Neutrophil (primary cell): ENCODE results near the gene UBE4B.

Source experiments
- H3K27ac ChIP-seq: fragments of 200-600 bp; sonication (generic); 2 replicates; pipeline ENCODE4 v1.5.1; 2016; ENCODE audit warnings: mild to moderate bottlenecking, moderate library complexity
- H3K27me3 ChIP-seq: fragments of 200-600 bp; sonication (generic); 2 replicates; pipeline ENCODE4 v1.6.0; 2016; ENCODE audit warnings: mild to moderate bottlenecking
- H3K36me3 ChIP-seq: fragments of 200-600 bp; sonication (generic); 2 replicates; pipeline ENCODE4 v1.5.1; 2017
- H3K4me1 ChIP-seq, 2 experiments: fragments of 200-600 bp in 1 of 2; sonication (generic) in 1 of 2; 1 replicate in 1 of 2; 2 replicates in 1 of 2; pipeline versions ENCODE4 v1.5.1 to v1.6.1; 2013 to 2016; ENCODE audit warnings: low read depth in 1 of 2, low read length in 1 of 2, mild to moderate bottlenecking in 1 of 2, moderate library complexity in 1 of 2; ENCODE audit not compliant: control insufficient read depth in 1 of 2, insufficient read depth in 1 of 2
- H3K4me3 ChIP-seq, 2 experiments: fragments of 200-600 bp in 1 of 2; sonication (generic) in 1 of 2; 1 replicate in 1 of 2; 2 replicates in 1 of 2; pipeline ENCODE4 v1.5.1; 2013 to 2016; ENCODE audit warnings: low read depth in 1 of 2, low read length in 1 of 2, mild to moderate bottlenecking in 1 of 2, moderate library complexity in 1 of 2
- H3K9me3 ChIP-seq: fragments of 200-600 bp; sonication (generic); 2 replicates; pipeline ENCODE4 v1.5.1; 2016
- TF ChIP-seq, protein P1 (sequence below): fragments of 200-600 bp; sonication (generic); IDR thresholded peaks from 2 replicates; pipeline ENCODE4 v1.5.1; 2016; ENCODE audit warnings: antibody characterized with exemption

UBE4B gene

DNA sequence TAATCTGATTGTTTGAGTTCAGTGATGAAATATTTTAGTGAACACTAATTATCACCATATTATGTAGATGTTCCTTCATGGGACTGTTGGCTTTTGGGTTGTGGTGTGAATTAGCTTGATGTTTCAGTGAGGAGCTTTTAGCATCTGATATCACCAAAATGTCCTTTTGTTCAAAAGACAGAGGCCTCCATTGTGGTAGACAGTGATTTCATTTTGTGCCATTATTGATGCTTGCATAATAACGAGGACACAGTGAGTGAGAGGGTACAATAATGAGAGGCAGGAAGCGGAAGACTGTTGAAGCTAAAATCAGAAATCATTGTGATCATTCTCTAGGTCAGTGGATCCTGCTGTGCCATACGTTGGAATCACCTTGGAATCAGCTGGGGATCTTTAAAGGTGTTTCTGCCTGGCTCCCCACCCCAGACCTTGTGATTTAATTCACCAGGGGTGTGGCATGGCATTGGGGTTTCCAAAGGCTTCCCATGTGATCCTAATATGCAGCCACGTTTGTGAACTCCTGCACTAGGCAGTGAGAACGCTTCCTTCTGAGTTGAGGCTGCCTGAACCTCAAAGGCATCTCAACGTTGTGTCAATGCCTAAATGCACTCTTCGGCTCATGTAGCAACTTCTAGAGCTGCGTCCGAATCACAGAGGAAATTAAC is 95.5 kb downstream of the UBE4B start:
- H3K4me1 ChIP-seq, result no peaks in the 10 kb centered on the region
- H3K4me3 ChIP-seq, result no peak overlapping the region
- H3K9me3 ChIP-seq, result no peaks in the 10 kb centered on the region
- no peak overlapping the region for H3K27ac ChIP-seq
- TF ChIP-seq, protein P1, sequence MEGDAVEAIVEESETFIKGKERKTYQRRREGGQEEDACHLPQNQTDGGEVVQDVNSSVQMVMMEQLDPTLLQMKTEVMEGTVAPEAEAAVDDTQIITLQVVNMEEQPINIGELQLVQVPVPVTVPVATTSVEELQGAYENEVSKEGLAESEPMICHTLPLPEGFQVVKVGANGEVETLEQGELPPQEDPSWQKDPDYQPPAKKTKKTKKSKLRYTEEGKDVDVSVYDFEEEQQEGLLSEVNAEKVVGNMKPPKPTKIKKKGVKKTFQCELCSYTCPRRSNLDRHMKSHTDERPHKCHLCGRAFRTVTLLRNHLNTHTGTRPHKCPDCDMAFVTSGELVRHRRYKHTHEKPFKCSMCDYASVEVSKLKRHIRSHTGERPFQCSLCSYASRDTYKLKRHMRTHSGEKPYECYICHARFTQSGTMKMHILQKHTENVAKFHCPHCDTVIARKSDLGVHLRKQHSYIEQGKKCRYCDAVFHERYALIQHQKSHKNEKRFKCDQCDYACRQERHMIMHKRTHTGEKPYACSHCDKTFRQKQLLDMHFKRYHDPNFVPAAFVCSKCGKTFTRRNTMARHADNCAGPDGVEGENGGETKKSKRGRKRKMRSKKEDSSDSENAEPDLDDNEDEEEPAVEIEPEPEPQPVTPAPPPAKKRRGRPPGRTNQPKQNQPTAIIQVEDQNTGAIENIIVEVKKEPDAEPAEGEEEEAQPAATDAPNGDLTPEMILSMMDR, result no peak
- peaks cover 81% of the 10 kb centered on the region for H3K36me3 ChIP-seq
- no peaks in the 10 kb centered on the region for H3K27me3 ChIP-seq

DNA sequence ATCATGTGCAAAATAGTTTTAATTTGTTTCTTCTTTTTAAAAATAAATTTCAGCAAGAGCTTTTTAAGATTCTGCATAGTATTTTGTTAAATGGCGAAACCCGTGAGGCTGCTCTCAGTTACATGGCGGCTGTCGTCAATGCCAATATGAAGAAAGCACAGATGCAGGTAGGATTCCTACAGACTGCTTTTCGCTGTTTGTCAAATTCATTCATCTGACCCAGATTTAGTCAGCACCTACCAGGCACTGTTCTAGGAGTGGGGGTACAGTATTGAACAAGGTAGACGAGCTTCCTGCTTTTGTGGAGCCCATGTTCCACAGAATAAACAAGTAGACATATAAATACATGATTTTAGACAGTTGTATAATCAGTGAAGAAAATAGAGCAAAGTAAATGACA is 99.6 kb downstream of the UBE4B start:
- Histone ChIP-seq H3K27ac (no peak overlapping the region), H3K36me3 (peaks cover 95% of the 10 kb centered on the region), H3K4me1 (no peaks in the 10 kb centered on the region), H3K4me3 (no peak overlapping the region), H3K27me3 (no peaks in the 10 kb centered on the region), H3K9me3 (no peaks in the 10 kb centered on the region)
- TF ChIP-seq, protein P1, result no peak

DNA sequence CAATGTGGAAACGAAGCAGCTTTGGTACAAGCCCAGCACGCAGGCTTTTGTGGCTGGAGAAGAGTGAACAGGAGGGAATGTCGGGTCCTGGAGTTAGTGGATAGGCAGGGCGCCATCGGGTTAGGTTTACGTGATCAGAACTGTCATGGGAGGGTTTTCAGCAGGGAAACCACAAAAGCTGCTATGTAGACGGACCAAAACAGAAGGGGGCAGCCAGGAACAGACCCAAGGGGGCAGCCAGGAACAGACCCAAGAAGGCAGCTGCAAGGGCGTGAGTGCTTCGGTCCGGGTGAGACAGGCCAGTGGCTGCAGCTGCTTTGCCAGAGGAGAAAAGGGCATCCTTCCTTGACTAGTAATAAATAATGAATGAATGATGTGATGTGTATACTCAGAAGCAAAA is 100.1 kb downstream of the UBE4B start:
- H3K27me3 ChIP-seq, result no peaks in the 10 kb centered on the region
- TF ChIP-seq, protein P1, result no peak
- peaks cover 95% of the 10 kb centered on the region for H3K36me3 ChIP-seq
- no peaks in the 10 kb centered on the region for H3K4me1 ChIP-seq
- H3K4me3 ChIP-seq, result no peak overlapping the region
- no peak overlapping the region for H3K27ac ChIP-seq
- H3K9me3 ChIP-seq, result no peaks in the 10 kb centered on the region

DNA sequence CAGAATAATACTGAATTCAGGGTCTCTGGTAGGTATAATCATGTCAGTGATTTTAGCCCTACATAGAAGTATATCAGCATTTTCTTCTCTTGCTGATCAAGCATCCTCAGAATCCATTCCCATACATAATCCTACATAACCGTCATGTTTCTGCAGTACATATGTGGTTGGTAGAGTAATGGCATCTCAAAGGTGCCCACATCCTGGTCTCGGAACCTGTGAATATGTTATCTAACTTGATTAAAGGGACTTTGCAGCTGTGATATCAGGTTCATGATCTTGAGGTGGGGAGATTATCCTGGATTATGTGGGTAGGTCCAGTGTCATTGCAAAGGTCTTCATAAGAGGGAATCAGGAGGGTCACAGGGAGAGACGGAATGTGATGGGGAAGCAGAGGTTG is 108.2 kb downstream of the UBE4B start:
- peaks cover 66% of the 10 kb centered on the region for H3K36me3 ChIP-seq
- TF ChIP-seq, protein P1, result no peak
- no peaks in the 10 kb centered on the region for H3K27me3 ChIP-seq
- H3K27ac ChIP-seq, result no peak overlapping the region
- H3K4me1 ChIP-seq, result peaks cover 0 to 1% of the 10 kb centered on the region in 2 experiments
- no peak overlapping the region for H3K4me3 ChIP-seq
- H3K9me3 ChIP-seq, result no peaks in the 10 kb centered on the region

DNA sequence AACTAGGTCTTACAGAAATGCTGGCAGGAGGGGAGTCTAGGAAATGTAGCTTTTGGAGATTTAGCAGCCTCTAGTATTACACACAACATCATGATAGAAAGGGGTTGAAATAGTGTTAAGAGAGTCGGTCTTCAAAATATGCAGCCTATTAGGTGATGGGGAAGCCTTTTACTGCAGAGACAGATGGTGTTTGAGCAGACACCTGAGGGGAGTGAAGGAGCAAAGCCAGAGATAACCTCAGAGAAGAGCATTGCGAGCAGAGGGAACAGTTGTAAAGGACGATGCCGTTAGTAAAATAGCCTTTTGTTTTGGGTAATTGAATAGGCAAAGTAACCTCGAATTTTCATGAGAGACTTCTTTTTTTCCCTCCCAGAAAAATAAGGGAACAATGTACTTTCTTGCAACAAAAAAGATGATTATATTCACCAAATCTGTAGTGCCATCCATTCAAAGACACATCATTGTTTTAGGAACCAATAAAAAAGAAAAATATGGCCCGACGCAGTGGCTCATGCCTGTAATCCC is 111.3 kb downstream of the UBE4B start:
- Histone ChIP-seq H3K4me1 (peaks cover 26 to 32% of the 10 kb centered on the region in 2 experiments), H3K27me3 (no peaks in the 10 kb centered on the region), H3K9me3 (no peaks in the 10 kb centered on the region), H3K36me3 (peaks cover 39% of the 10 kb centered on the region), H3K27ac (peak overlapping the region; percentile 26), H3K4me3 (no peak overlapping the region)
- TF ChIP-seq, protein P1, result no peak
